K562 (cell line): ENCODE results near the gene PLS1. TPM values are rescaled to one million over a fixed set of nuclear protein-coding genes. Genes with fewer than 3 reads are reported as not detected.

Source experiments
- ATF6 ChIP-seq: sonication (generic); formaldehyde crosslinking; IDR thresholded peaks from 2 replicates; pipeline ENCODE4 v1.4.0; 2020; ENCODE audit warnings: mild to moderate bottlenecking, missing genetic modification reagents
- BCL6 ChIP-seq: fragments of 250-450 bp; sonication (Bioruptor Pico); IDR thresholded peaks from 2 replicates; pipeline ENCODE4 v1.4.0; 2020
- CBX5 ChIP-seq: IDR thresholded peaks from 2 replicates; pipeline ENCODE4 v1.6.1; 2014; ENCODE audit warnings: low read depth, borderline replicate concordance
- CREB1 ChIP-seq, 2 experiments: sonication (generic) in 1 of 2; formaldehyde crosslinking in 1 of 2; IDR thresholded peaks; 2 replicates each; pipeline versions ENCODE4 v1.6.1 to v1.8.0; 2012 to 2022; ENCODE audit warnings: inconsistent platforms in 1 of 2, mild to moderate bottlenecking in 1 of 2, missing genetic modification reagents in 1 of 2, moderate library complexity in 1 of 2
- CREM ChIP-seq: IDR thresholded peaks from 2 replicates; pipeline ENCODE4 v1.6.1; 2014; ENCODE audit warnings: antibody characterized with exemption, low read depth
- EP400 ChIP-seq: fragments of 450-650 bp; IDR thresholded peaks from 2 replicates; pipeline ENCODE4 v1.6.1; 2017; ENCODE audit warnings: antibody characterized with exemption, mild to moderate bottlenecking, moderate library complexity
- FOXK1 ChIP-seq: sonication (generic); formaldehyde crosslinking; IDR thresholded peaks from 2 replicates; pipeline ENCODE4 v1.8.0; 2022; ENCODE audit warnings: missing genetic modification reagents, mild to moderate bottlenecking, borderline replicate concordance
- MEF2D ChIP-seq: conservative IDR thresholded peaks from 2 replicates; pipeline ENCODE4 v1.6.1; 2016; ENCODE audit warnings: low read depth, missing genetic modification characterization, missing compliant biosample characterization
- MLX ChIP-seq, 2 experiments: fragments of 450-650 bp in 1 of 2; sonication (generic) in 1 of 2; formaldehyde crosslinking; conservative IDR thresholded peaks; 2 replicates each; pipeline versions ENCODE4 v1.4.0 to v1.8.1; 2020 to 2022; ENCODE audit warnings: mild to moderate bottlenecking in 1 of 2, missing genetic modification reagents in 1 of 2
- NFIX ChIP-seq: fragments of 250-450 bp; sonication (Bioruptor Pico); IDR thresholded peaks from 2 replicates; pipeline ENCODE4 v1.4.0; 2020; ENCODE audit warnings: low read depth, mild to moderate bottlenecking, moderate library complexity
- PHF21A ChIP-seq: fragments of 450-650 bp; IDR thresholded peaks from 2 replicates; pipeline ENCODE4 v1.6.1; 2017; ENCODE audit warnings: low read depth, borderline replicate concordance
- POLR2G ChIP-seq: fragments of 200-400 bp; formaldehyde crosslinking; IDR thresholded peaks from 2 replicates; pipeline ENCODE4 v1.6.1; 2017; ENCODE audit warnings: low read depth, mild to moderate bottlenecking, antibody characterized with exemption, low read length, moderate library complexity
- RREB1 ChIP-seq: fragments of 250-450 bp; sonication (Bioruptor Pico); IDR thresholded peaks from 2 replicates; pipeline ENCODE4 v1.4.0; 2020
- SMAD2 ChIP-seq: fragments of 150-350 bp; IDR thresholded peaks from 2 replicates; pipeline ENCODE4 v1.6.1; 2014; ENCODE audit warnings: low read depth, mild to moderate bottlenecking, low read length
- SREBF1 ChIP-seq: fragments of 150-350 bp; IDR thresholded peaks from 2 replicates; pipeline ENCODE4 v1.6.1; 2014; ENCODE audit warnings: antibody characterized with exemption, low read depth, low read length, borderline replicate concordance
- TAF7 ChIP-seq: fragments of 450-650 bp; IDR thresholded peaks from 2 replicates; pipeline ENCODE4 v1.6.1; 2016; ENCODE audit warnings: missing genetic modification characterization, missing compliant biosample characterization
- ZBTB26 ChIP-seq: fragments of 450-650 bp; formaldehyde crosslinking; IDR thresholded peaks from 2 replicates; pipeline ENCODE4 v1.4.0; 2022; ENCODE audit warnings: missing genetic modification characterization
- ZNF133 ChIP-seq: fragments of 250-450 bp; sonication (Bioruptor Pico); IDR thresholded peaks from 2 replicates; pipeline ENCODE4 v1.4.0; 2020; ENCODE audit warnings: mild to moderate bottlenecking
- ZNF143 ChIP-seq: sonication (generic); formaldehyde crosslinking; IDR thresholded peaks from 2 replicates; pipeline ENCODE4 v1.9.0; 2022; ENCODE audit warnings: mild to moderate bottlenecking, missing genetic modification reagents
- polyA plus RNA-seq, 8 experiments: library from polyadenylated mRNA; depleted of rRNA in 4 of 8; stranded (reverse) in 5 of 8; unstranded in 3 of 8; fragments of >200 nt; fragmentation: Nextera tagmentation in 2 of 8; fragmentation: Illumina TruSeq in 1 of 8; extraction: Ambion mirVana in 2 of 8; extraction: Trizol in 1 of 8; gene quantifications; 2 replicates each; pipeline versions ENCODE4 v1.2.1 to v1.2.3, GENCODE V29; 2011 to 2014; ENCODE audit warnings: inconsistent platforms in 1 of 8, missing spikeins in 1 of 8
- total RNA-seq, 7 experiments: library from RNA; depleted of rRNA in 6 of 7; stranded (reverse); fragments of >200 nt in 6 of 7; fragmentation: Illumina TruSeq in 2 of 7; extraction: Trizol in 2 of 7; gene quantifications; 2 replicates each; pipeline versions ENCODE4 v1.2.1 to v1.2.3, GENCODE V29; 2011 to 2021; ENCODE audit warnings: low replicate concordance in 1 of 7

Gene PLS1
- total and polyA plus RNA-seq, 9 of the 15 experiments (the other 6 are each of a cell fraction or from before 2014, with no cell fraction given), result 6.1 to 21.3 (median 13.0) TPM

GRCh38 chr3:142724682-142725356 lies 128.6 kb downstream of the PLS1 start (continued):
- TF ChIP-seq RREB1, result no peak; the same call in 1 of the 2 replicates
- TF ChIP-seq SMAD2, result no peak
- TF ChIP-seq TAF7, result peak; percentile 46; the same call in 1 of the 2 replicates
- peak; percentile 79; the same call in 1 of the 2 replicates for TF ChIP-seq FOXK1 (CRISPR knock-in tag)
- TF ChIP-seq POLR2G, result peak; percentile 73
- TF ChIP-seq ZNF143, result no peak
- TF ChIP-seq BCL6, result no peak
- TF ChIP-seq EP400, result peak; percentile 32; the same call in 1 of the 2 replicates
- no peak for TF ChIP-seq CBX5
- 0 out of 2 replicates have a peak, but pooled peaks have one; percentile 24 for TF ChIP-seq CREM
- no peak for TF ChIP-seq ZNF133 (CRISPR knock-in tag)
- TF ChIP-seq PHF21A, result no peak
- TF ChIP-seq NFIX (CRISPR knock-in tag), result no peak
- TF ChIP-seq SREBF1, result no peak
- TF ChIP-seq CREB1 (IDR thresholded peaks at IDR 0.05), result no peak
- 0 out of 2 replicates have a peak, but pooled peaks have one; percentile 30 for TF ChIP-seq CREB1 (CRISPR knock-in tag; IDR thresholded peaks at IDR 0.05)
- TF ChIP-seq ZBTB26 (CRISPR knock-in tag), result no peak
- TF ChIP-seq MLX (CRISPR knock-in tag; conservative IDR thresholded peaks at IDR 0.05), result no peak
- no peak for TF ChIP-seq ATF6 (CRISPR knock-in tag)
- no peak for TF ChIP-seq MEF2D (tag)
